ENCODE data around the gene BCAS1. TPM values are rescaled to one million over a fixed set of nuclear protein-coding genes. Genes with fewer than 3 reads are reported as not detected.

Gene BCAS1
- total and polyA plus RNA-seq, 10 of the 15 experiments (the other 5 are each of a cell fraction or from before 2014, with no cell fraction given) = 0.21 to 1.4 (median 0.55) TPM

DNA sequence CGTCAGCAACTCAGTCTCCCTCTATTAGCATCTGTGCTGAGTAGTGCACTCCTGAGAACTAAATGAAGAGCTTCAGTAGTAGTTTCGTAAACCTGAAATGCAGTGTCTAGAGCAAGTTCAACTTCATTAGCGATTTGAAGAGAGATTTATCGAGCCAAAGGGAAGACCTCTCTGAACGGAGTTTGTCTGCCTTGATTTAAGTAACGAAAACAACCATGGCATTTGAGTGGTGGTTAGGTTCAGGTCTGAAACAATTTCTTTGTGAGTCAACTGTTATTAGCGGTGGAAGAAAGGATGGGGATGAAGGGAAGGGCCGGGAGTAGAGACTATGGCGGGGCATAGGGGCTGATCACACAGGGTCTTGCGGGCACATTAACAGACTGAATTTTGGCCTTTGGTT, 150.5 kb downstream of the BCAS1 start:
- TF ChIP-seq, protein P1, sequence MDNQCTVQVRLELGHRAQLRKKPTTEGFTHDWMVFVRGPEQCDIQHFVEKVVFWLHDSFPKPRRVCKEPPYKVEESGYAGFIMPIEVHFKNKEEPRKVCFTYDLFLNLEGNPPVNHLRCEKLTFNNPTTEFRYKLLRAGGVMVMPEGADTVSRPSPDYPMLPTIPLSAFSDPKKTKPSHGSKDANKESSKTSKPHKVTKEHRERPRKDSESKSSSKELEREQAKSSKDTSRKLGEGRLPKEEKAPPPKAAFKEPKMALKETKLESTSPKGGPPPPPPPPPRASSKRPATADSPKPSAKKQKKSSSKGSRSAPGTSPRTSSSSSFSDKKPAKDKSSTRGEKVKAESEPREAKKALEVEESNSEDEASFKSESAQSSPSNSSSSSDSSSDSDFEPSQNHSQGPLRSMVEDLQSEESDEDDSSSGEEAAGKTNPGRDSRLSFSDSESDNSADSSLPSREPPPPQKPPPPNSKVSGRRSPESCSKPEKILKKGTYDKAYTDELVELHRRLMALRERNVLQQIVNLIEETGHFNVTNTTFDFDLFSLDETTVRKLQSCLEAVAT (IDR thresholded peaks at IDR 0.05) = peak; percentile 60
- TF ChIP-seq NFXL1 (IDR thresholded peaks at IDR 0.05; ENCODE audit: borderline replicate concordance) (peak; percentile 24; the same call in 1 of the 2 replicates), ETV6 (conservative IDR thresholded peaks at IDR 0.05 in 1 of 2, IDR thresholded peaks at IDR 0.05 in 1 of 2; ENCODE audit: borderline replicate concordance in 1 of 2, low read depth in 1 of 2) (no peak)
- FAIRE-seq (no peak), DNase-seq (ENCODE audit: low read depth, low spot score) (no peak), ATAC-seq (no peak)
- Histone ChIP-seq H3K4me3 (no peak overlapping the region), H3K9me3 (replicated peaks; ENCODE audit: control insufficient read depth, insufficient read depth, low read length) (no peaks in the 10 kb centered on the region; the same call in 2 of the 3 replicates), H3K4me1 (ENCODE audit: control insufficient read depth, insufficient read depth, low read length) (peaks cover 56% of the 10 kb centered on the region), H3K9ac (ENCODE audit: control insufficient read depth, insufficient read depth, low read length) (no peak overlapping the region), H3K79me2 (ENCODE audit: control insufficient read depth, insufficient read depth, low read length) (peaks cover under 1% of the 10 kb centered on the region; the same call in 1 of the 2 replicates), H3K27me3 (replicated peaks in 1 of 2; ENCODE audit: control insufficient read depth in 2 of 2, insufficient read depth in 2 of 2, low read length in 1 of 2) (no peaks in the 10 kb centered on the region), H4K20me1 (ENCODE audit: control insufficient read depth, insufficient read depth) (no peaks in the 10 kb centered on the region), H3K27ac (ENCODE audit: control insufficient read depth, insufficient read depth) (no peak overlapping the region), H3K4me2 (ENCODE audit: control insufficient read depth, insufficient read depth) (no peak overlapping the region), H2AFZ (ENCODE audit: control insufficient read depth, low read depth, low read length) (no peak overlapping the region), H3K36me3 (ENCODE audit: control insufficient read depth in 2 of 2, insufficient read depth in 2 of 2, low read length in 1 of 2) (no peaks in the 10 kb centered on the region; a peak in 1 of 4 replicates)
- in situ Hi-C loops (cut with MboI) (no loop called here), intact Hi-C loops (cut with micrococcal nuclease; ENCODE audit: unreplicated experiment) (loop anchor here (5.0 kb wide), 3 partner anchors 168 to 263 kb away; no protein-coding TSS in a partner anchor)
- ChIA-PET CTCF (interaction anchor here (1.3 to 5.9 kb wide), 3 partner anchors 12 to 184 kb away, joined by 4 to 258 read pairs (median 5); no protein-coding TSS in a partner anchor), POLR2A (interaction anchor here (2.8 to 3.1 kb wide), 2 partner anchors 11 to 15 kb away, joined by 14 to 29 read pairs; no protein-coding TSS in a partner anchor), RAD21 (ENCODE audit: unreplicated experiment) (interaction anchor here (13.5 kb wide), 1 partner anchor 14 kb away, joined by 394 read pairs; no protein-coding TSS in a partner anchor), SMC1A (ENCODE audit: uncharacterized antibody, unreplicated experiment) (interaction anchor here (0.6 to 6.3 kb wide), 8 partner anchors 14 to 212 kb away, joined by 3 to 384 read pairs (median 18); no protein-coding TSS in a partner anchor)
- 97% methylated on average over 10 of the region's 10 CpGs for WGBS (ENCODE audit: insufficient coverage, insufficient replicate concordance, low lambda C conversion rate, missing lambda C conversion rate)
- no TSS peak for BruUV-seq (replicated peaks)
